Measurements from ENCODE around the gene PCDHA4. TPM values are rescaled to one million over a fixed set of nuclear protein-coding genes. Genes with fewer than 3 reads are reported as not detected.

PCDHA4 gene
- total RNA-seq, 1 experiment from 2014 or later: 0.02 TPM

DNA sequence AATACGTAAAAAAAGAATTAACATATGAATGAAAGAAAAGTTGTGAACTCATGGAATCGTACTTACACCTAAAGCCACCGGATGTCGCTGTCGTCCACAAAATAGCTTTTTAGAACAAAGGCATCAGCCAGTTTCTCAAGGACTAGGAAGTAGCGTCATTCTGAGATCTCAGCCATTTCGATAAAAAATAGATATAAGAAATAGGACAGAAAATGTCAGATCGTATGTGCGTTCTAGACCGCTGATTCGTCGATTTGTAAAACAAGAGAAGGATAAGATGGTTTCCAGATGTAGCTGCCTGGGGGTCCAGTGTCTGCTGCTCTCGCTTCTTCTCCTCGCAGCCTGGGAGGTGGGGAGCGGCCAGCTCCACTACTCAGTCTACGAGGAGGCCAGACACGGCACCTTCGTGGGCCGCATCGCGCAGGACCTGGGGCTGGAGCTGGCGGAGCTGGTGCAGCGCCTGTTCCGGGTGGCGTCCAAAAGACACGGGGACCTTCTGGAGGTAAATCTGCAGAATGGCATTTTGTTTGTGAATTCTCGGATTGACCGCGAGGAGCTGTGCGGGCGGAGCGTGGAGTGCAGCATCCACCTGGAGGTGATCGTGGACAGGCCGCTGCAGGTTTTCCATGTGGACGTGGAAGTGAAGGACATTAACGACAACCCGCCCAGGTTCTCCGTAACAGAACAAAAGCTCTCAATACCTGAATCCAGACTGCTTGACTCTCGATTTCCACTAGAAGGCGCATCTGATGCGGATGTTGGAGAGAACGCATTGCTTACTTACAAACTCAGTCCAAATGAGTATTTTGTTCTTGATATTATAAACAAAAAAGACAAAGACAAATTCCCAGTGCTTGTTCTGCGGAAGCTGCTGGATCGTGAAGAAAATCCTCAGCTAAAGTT lies 49.2 kb downstream of the PCDHA4 start, which contains the start of gene PCDHA10:
TSS of gene PCDHA10 (plus strand) at position 126 of the 903 bp plus-strand sequence. CDS start at position 278, 152 bp downstream.
- DNase-seq (ENCODE audit: low spot score): no peak

DNA sequence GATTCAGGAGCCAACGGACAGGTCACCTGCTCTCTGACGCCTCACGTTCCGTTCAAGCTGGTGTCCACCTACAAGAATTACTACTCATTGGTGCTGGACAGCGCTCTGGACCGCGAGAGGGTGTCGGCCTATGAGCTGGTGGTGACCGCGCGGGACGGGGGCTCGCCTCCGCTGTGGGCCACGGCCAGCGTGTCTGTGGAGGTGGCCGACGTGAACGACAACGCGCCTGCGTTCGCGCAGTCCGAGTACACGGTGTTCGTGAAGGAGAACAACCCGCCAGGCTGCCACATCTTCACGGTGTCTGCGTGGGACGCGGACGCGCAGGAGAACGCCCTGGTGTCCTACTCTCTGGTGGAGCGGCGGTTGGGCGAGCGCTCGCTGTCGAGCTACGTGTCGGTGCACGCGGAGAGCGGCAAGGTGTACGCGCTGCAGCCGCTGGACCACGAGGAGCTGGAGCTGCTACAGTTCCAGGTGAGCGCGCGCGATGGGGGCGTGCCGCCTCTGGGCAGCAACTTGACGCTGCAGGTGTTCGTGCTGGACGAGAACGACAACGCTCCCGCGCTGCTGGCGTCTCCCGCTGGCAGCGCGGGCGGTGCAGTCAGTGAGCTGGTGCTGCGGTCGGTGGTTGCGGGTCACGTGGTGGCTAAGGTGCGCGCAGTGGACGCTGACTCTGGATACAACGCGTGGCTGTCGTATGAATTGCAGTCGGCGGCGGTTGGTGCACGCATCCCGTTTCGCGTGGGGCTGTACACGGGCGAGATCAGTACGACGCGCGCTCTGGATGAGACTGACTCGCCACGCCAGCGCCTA lies 50.5 kb downstream of the PCDHA4 start:
- DNase-seq (ENCODE audit: low spot score): no peak

DNA sequence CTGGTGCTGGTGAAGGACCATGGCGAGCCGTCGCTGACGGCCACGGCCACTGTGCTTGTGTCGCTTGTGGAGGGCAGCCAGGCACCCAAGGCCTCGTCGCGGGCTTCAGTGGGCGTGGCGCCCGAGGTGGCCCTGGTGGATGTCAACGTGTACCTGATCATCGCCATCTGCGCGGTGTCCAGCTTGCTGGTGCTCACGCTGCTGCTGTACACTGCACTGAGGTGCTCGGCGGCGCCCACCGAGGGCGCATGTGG lies 51.0 kb downstream of the PCDHA4 start:
- DNase-seq (ENCODE audit: low spot score): no peak

DNA sequence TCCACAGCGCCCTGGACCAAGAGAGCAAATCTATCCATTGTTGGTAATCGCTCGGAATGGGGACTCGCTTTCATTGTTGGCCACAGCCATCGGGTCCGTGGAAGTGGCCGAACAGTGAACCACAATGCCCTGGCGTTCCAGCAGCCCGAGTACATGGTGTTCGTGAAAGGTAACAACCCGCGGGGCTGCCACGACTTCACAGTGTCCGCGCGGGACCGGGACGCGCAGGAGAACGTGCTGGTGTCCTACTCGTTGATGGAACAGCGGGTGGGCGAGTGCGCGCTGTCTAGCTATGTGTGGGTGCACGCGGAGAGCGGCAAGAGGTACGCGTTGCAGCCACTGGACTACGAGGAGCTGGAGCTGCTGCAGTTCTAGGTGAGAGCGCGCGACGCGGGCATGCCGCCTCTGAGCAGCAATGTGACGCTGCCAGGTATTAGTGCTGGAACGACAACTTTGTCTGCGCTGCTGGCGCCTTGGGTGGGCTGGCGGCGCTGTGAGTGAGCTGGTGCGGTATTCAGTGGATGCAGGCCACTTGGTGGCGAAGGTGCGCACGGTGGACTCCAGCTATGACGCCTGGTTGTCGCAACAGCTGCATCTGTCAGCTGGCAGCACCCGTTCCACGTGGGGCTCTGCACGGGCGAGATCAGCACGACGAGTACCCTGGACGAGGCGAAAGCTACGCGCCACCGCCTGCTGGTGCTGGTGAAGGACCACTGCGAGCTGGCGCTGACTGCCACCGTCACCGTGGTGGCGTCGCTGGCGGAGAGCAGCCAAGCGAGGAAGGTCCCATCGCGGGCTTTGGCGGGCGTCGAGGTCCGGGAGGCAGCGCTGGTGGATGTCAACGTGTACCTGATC lies 55.8 kb downstream of the PCDHA4 start:
- DNase-seq (ENCODE audit: low spot score): no peak

Other genes starting within 250 kb of the PCDHA4 start
- gene SRA1, start 249.6 kb upstream of the PCDHA4 start, total RNA-seq (2014; rRNA removed; shearing (Covaris generic)): 64.6 and 72.6 TPM in 2 replicates
- gene APBB3, start 242.5 kb upstream of the PCDHA4 start, total RNA-seq (2014; rRNA removed; shearing (Covaris generic)): 2.8 and 9.3 TPM in 2 replicates
- gene SLC35A4, start 242.2 kb upstream of the PCDHA4 start, total RNA-seq (2014; rRNA removed; shearing (Covaris generic)): 22.2 and 39.9 TPM in 2 replicates
- not detected in 2 replicates for gene CD14, start 173.9 kb upstream of the PCDHA4 start, total RNA-seq (2014; rRNA removed; shearing (Covaris generic))
- gene TMCO6, start 167.6 kb upstream of the PCDHA4 start, total RNA-seq (2014; rRNA removed; shearing (Covaris generic)): 9.6 and 15.9 TPM in 2 replicates
- gene NDUFA2, start 159.4 kb upstream of the PCDHA4 start, total RNA-seq (2014; rRNA removed; shearing (Covaris generic)): 65.7 and 99.6 TPM in 2 replicates
- gene IK, start 159.2 kb upstream of the PCDHA4 start, total RNA-seq (2014; rRNA removed; shearing (Covaris generic)): 72.9 and 98.1 TPM in 2 replicates
- gene WDR55, start 142.2 kb upstream of the PCDHA4 start, total RNA-seq (2014; rRNA removed; shearing (Covaris generic)): 13.7 and 15.2 TPM in 2 replicates
- gene DND1, start 133.5 kb upstream of the PCDHA4 start, total RNA-seq (2014; rRNA removed; shearing (Covaris generic)): 0.37 TPM in 1 of 2 replicates, not detected in the other
- gene HARS1, start 115.7 kb upstream of the PCDHA4 start, total RNA-seq (2014; rRNA removed; shearing (Covaris generic)): 52.1 and 53.6 TPM in 2 replicates
- gene HARS2, start 115.6 kb upstream of the PCDHA4 start, total RNA-seq (2014; rRNA removed; shearing (Covaris generic)): 49.2 and 52.6 TPM in 2 replicates
- gene ZMAT2, start 106.6 kb upstream of the PCDHA4 start, total RNA-seq (2014; rRNA removed; shearing (Covaris generic)): 73.5 and 95.8 TPM in 2 replicates
- gene PCDHA1, start 20.9 kb upstream of the PCDHA4 start, total RNA-seq (2014; rRNA removed; shearing (Covaris generic)): 0.45 and 0.56 TPM in 2 replicates
- gene PCDHA2, start 12.2 kb upstream of the PCDHA4 start, total RNA-seq (2014; rRNA removed; shearing (Covaris generic)): 0.72 and 0.82 TPM in 2 replicates
- gene PCDHA3, start 6.0 kb upstream of the PCDHA4 start, total RNA-seq (2014; rRNA removed; shearing (Covaris generic)): 4.5 and 4.7 TPM in 2 replicates
- gene PCDHA5, start 14.5 kb downstream of the PCDHA4 start, total RNA-seq (2014; rRNA removed; shearing (Covaris generic)): 0.25 and 1.1 TPM in 2 replicates
- gene PCDHA6, start 20.9 kb downstream of the PCDHA4 start, total RNA-seq (2014; rRNA removed; shearing (Covaris generic)): 0.06 TPM in 1 of 2 replicates, not detected in the other
- 0.04 and 0.06 TPM in 2 replicates for gene PCDHA7, start 27.2 kb downstream of the PCDHA4 start, total RNA-seq (2014; rRNA removed; shearing (Covaris generic))
- 0.04 and 0.17 TPM in 2 replicates for gene PCDHA8, start 34.1 kb downstream of the PCDHA4 start, total RNA-seq (2014; rRNA removed; shearing (Covaris generic))
- gene PCDHA9, start 41.3 kb downstream of the PCDHA4 start, total RNA-seq (2014; rRNA removed; shearing (Covaris generic)): 0.08 TPM in 1 of 2 replicates, not detected in the other
- gene PCDHA10, start 48.8 kb downstream of the PCDHA4 start, total RNA-seq (2014; rRNA removed; shearing (Covaris generic)): 0.02 and 0.08 TPM in 2 replicates
- gene PCDHA11, start 61.9 kb downstream of the PCDHA4 start, total RNA-seq (2014; rRNA removed; shearing (Covaris generic)): 5.0 and 7.7 TPM in 2 replicates
- 0.21 and 0.60 TPM in 2 replicates for gene PCDHA12, start 68.2 kb downstream of the PCDHA4 start, total RNA-seq (2014; rRNA removed; shearing (Covaris generic))
- gene PCDHA13, start 75.1 kb downstream of the PCDHA4 start, total RNA-seq (2014; rRNA removed; shearing (Covaris generic)): 0.41 and 0.50 TPM in 2 replicates
- gene PCDHAC1, start 119.2 kb downstream of the PCDHA4 start, total RNA-seq (2014; rRNA removed; shearing (Covaris generic)): 1.1 TPM in 2 replicates
- 1.5 and 1.8 TPM in 2 replicates for gene PCDHAC2, start 159.4 kb downstream of the PCDHA4 start, total RNA-seq (2014; rRNA removed; shearing (Covaris generic))
- gene PCDHB1, start 244.3 kb downstream of the PCDHA4 start, total RNA-seq (2014; rRNA removed; shearing (Covaris generic)): not detected in 2 replicates